SK-N-SH treated with all-trans-retinoic acid at 6 μM for 48 hours (cell line): Measurements from ENCODE around the gene FAM171A1.

Experiments used
- ARNTL ChIP-seq: fragments of 450-650 bp; formaldehyde crosslinking; IDR thresholded peaks from 2 replicates; pipeline ENCODE4 v1.5.0; 2020; ENCODE audit warnings: low read depth, mild to moderate bottlenecking, moderate library complexity, borderline replicate concordance
- BACH2 ChIP-seq: fragments of 250-450 bp; sonication (Bioruptor Pico); IDR thresholded peaks from 2 replicates; pipeline ENCODE4 v1.9.0; 2021; ENCODE audit warnings: mild to moderate bottlenecking, borderline replicate concordance
- PPARA ChIP-seq: fragments of 250-450 bp; sonication (Bioruptor Pico); IDR thresholded peaks from 2 replicates; pipeline ENCODE4 v1.5.0; 2020; ENCODE audit warnings: mild to moderate bottlenecking, borderline replicate concordance
- SNAI2 ChIP-seq: fragments of 250-450 bp; sonication (Bioruptor Pico); IDR thresholded peaks from 2 replicates; pipeline ENCODE4 v1.5.0; 2020; ENCODE audit warnings: mild to moderate bottlenecking, moderate library complexity
- TCF4 ChIP-seq: fragments of 250-450 bp; sonication (Bioruptor Pico); IDR thresholded peaks from 2 replicates; pipeline ENCODE4 v1.8.0; 2021; ENCODE audit warnings: mild to moderate bottlenecking, moderate library complexity, borderline replicate concordance
- ZFP3 ChIP-seq: fragments of 250-450 bp; sonication (Bioruptor Pico); IDR thresholded peaks from 2 replicates; pipeline ENCODE4 v1.5.0; 2020; ENCODE audit warnings: mild to moderate bottlenecking, moderate library complexity
- TF ChIP-seq, protein P1 (sequence below): fragments of 250-450 bp; sonication (Bioruptor Pico); IDR thresholded peaks from 2 replicates; pipeline ENCODE4 v1.8.0; 2020; ENCODE audit warnings: mild to moderate bottlenecking, moderate library complexity, borderline replicate concordance
- TF ChIP-seq, protein P2 (sequence below): fragments of 250-450 bp; sonication (Bioruptor Pico); IDR thresholded peaks from 2 replicates; pipeline ENCODE4 v1.5.1; 2020; ENCODE audit warnings: low read depth, mild to moderate bottlenecking, moderate library complexity

DNA sequence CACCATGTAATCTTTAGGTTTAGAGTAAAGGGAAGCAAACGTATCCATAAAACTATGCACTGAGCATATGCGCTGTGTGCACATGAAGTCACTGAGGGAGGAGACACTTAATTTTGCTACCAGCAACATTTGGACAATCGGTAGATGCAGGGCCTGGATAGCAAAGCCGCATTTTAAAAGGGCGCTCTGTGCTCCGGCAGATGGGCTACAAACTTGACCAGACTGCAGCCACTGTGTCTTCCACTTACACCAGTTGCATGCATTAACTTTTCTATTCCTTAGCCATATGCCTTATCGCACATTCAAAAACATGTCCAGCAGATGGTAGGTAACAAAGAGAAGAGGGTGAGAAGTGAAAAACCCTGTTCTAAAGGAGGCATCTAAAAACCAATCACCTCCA lies 18.3 kb downstream of the FAM171A1 start:
- TF ChIP-seq PPARA (CRISPR knock-in tag) = no peak
- no peak for TF ChIP-seq SNAI2 (CRISPR knock-in tag)
- TF ChIP-seq, protein P1, sequence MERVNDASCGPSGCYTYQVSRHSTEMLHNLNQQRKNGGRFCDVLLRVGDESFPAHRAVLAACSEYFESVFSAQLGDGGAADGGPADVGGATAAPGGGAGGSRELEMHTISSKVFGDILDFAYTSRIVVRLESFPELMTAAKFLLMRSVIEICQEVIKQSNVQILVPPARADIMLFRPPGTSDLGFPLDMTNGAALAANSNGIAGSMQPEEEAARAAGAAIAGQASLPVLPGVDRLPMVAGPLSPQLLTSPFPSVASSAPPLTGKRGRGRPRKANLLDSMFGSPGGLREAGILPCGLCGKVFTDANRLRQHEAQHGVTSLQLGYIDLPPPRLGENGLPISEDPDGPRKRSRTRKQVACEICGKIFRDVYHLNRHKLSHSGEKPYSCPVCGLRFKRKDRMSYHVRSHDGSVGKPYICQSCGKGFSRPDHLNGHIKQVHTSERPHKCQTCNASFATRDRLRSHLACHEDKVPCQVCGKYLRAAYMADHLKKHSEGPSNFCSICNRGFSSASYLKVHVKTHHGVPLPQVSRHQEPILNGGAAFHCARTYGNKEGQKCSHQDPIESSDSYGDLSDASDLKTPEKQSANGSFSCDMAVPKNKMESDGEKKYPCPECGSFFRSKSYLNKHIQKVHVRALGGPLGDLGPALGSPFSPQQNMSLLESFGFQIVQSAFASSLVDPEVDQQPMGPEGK (CRISPR knock-in tag) = no peak
- TF ChIP-seq, protein P2, sequence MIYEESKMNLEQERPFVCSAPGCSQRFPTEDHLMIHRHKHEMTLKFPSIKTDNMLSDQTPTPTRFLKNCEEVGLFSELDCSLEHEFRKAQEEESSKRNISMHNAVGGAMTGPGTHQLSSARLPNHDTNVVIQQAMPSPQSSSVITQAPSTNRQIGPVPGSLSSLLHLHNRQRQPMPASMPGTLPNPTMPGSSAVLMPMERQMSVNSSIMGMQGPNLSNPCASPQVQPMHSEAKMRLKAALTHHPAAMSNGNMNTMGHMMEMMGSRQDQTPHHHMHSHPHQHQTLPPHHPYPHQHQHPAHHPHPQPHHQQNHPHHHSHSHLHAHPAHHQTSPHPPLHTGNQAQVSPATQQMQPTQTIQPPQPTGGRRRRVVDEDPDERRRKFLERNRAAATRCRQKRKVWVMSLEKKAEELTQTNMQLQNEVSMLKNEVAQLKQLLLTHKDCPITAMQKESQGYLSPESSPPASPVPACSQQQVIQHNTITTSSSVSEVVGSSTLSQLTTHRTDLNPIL (CRISPR knock-in tag) = no peak
- no peak for TF ChIP-seq ARNTL (CRISPR knock-in tag)
- TF ChIP-seq ZFP3 = no peak
- TF ChIP-seq BACH2 (CRISPR knock-in tag) = no peak
- no peak for TF ChIP-seq TCF4 (CRISPR knock-in tag)
